CMK (cell line): ENCODE data around the gene HSD17B7.

Source experiments
- DNase-seq: peaks from one replicate; pipeline ENCODE4 v3.0.0-alpha.2; 2010; ENCODE audit warnings: low read depth

The HSD17B7 gene

GRCh38 chr1:162857850-162858249 lies 67.3 kb downstream of the HSD17B7 start:
- no peak for DNase-seq

- DNase-seq: no peak
Observed at GRCh38 chr1:162859191-162859590, 68.7 kb downstream of the HSD17B7 start.

- DNase-seq: no peak
Observed at GRCh38 chr1:162861101-162861500, 70.6 kb downstream of the HSD17B7 start, which contains the start of gene CCDC190. Gene CCDC190, minus strand, starts transcription at chr1:162861175. Its CDS starts 1,529 bp downstream, at chr1:162859646.

- no peak for DNase-seq
Observed at GRCh38 chr1:162861625-162862024, 71.1 kb downstream of the HSD17B7 start.
